ENCODE measurements around the gene IPO8.
"Not testable (repeated sequence)": the region's sequence is repeated elsewhere in the genome, so short reads cannot be mapped to it uniquely, and the experiment has no call there.

IPO8 gene

GRCh38 chr12:30691122-30691879, 4.4 kb downstream of the IPO8 start:
- peak; percentile 24 for DNase-seq (ENCODE audit: low spot score)

DNA sequence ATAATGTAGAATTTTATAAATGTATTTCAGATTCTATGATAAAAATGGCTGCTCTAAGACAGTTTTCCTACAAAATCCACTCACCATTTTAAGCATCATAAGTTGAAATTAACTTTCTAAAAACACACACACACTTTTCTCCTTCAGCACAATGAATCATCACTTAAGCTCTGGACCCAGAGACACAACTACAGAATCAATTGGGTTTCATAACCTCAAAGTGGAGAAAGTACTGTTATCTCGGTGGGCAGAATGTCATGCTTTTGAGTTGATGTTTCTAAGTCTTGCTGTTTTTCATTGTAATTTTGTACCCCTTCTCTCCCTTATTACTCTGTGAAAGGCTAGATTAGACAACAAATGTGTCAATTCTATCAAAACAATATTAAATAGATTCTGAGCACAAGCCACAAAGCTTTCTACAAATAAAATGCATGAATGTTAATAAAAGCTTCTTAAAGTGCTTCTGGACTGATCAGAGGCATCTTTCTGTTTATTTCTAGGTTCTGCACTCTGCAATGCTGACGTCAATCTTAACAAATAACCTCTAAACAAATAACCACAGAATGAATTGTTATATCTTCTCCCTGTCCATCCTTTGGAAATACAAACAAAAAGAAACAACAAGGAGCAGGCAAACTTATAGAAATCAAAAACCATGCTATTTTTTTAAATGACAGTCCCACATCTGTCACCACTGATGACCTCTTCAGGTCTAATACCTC, 8.2 kb downstream of the IPO8 start:
- DNase-seq (ENCODE audit: low spot score): no peak

DNA sequence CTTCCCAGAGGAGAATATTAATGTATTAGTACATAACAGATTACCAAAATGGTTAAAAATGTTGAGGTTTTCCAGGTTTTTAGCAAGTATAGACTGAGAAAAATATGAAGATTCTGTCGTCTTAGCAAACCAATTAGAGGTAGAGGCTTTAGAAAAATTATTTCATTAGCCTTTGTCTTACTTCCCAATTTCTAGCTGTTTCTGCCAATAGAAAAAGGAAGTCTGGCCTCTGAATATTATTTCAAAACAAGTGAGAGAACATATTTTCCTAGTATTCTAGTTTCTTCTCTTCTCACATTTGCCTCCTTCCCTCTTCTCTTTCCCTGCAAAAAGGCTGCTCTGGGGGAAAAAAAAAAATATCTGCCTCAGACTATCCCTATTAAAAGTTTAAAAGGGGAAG, 16.4 kb downstream of the IPO8 start:
- no peak for DNase-seq (ENCODE audit: low spot score)

GRCh38 chr12:30678221-30678620, 17.4 kb downstream of the IPO8 start:
- no peak for DNase-seq (ENCODE audit: low spot score)

GRCh38 chr12:30661210-30661609, 34.5 kb downstream of the IPO8 start:
- DNase-seq (ENCODE audit: low spot score): no peak

DNA sequence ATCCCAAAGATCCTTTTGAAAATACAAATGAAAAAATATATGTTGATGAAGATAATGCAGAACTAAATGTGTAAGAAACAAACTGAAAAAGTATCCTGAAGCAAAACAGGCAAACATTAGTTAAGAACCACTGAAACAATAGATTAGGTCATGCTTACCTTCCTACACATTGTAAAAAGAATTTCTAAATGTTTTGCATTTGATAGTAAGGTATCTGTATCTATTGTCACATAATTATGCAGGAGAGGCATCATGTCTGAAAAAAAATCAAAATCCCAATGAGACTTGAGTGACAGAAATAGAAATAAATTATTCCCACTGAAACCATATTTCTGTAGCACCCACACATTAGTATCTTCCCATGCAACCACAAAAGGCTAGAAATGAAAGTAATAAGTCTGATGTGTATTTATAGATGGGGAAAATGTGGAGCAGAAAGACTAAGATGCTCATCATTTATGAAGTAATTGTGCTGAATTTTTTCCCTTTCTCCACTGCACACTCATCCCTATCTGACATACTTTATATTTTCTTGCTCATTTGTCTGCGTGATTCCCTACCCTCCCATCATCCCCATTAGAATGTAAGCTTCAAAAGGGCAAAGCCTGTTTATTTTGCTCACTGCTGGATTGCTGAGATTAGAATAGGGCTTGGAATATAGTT, 43.5 kb downstream of the IPO8 start:
- DNase-seq (ENCODE audit: low spot score): no peak

DNA sequence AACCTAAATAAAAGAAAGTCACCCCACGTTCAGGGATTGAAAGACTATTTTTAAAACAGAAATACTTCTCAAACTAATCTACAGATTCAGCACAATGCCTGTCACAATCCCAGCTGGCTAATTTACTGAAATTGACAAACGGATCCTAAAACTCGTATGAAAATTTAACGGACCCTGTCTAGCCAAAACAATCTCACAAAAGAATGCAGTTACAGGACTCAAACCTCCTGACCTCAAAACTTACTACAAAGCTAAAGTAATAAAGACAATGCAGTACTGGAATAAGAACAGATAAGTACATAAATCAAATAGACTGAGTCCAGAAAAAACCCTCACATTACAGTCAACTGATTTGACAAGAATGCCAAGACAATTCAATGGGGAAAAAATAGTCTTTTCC, 48.8 kb downstream of the IPO8 start:
- DNase-seq (ENCODE audit: low spot score): no peak

DNA sequence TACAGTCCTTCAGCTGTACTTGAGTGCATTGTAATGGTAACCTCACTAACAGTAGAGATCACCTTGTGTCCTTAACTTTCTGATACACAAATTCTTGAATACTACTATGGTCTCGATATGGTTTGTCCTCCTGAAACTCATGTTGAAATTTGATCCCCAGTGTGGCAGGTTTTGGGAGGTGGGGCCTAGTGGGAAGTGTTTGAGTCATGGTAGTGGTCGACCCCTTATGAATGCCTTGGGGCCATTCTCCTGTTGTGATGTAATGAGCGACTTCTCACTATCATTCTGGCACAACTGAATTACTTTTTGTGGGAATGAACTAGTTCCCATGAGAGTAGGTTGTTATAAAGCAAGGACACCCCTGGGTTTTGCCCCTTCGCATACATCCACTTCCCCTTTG, 52.3 kb downstream of the IPO8 start:
- no peak for DNase-seq (ENCODE audit: low spot score)

GRCh38 chr12:30640392-30640791, 55.3 kb downstream of the IPO8 start:
- no peak for DNase-seq (ENCODE audit: low spot score)

GRCh38 chr12:30635385-30635784, 60.3 kb downstream of the IPO8 start:
- DNase-seq (ENCODE audit: low spot score): no peak

- no peak for DNase-seq (ENCODE audit: low spot score)
Observed at GRCh38 chr12:30631740-30632139, 63.9 kb downstream of the IPO8 start.

DNA sequence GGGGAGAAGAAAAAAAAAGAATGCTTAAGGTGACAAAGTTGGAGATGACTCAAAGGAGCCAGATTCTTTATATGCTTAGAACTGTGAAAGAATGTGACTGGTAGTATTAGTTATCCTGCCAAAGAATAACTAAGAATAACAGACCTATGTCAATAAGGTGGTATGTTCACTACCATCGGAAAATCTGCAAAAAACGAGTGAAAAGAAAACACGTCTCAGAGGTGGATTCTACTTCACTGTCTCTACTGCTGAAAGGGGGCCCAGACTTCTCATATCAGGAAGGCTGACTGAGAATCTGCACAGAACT, 64.7 kb downstream of the IPO8 start:
- no peak for DNase-seq (ENCODE audit: low spot score)

- DNase-seq (ENCODE audit: low spot score): no peak
Observed at GRCh38 chr12:30630076-30630978, 65.3 kb downstream of the IPO8 start.

GRCh38 chr12:30626847-30627246, 68.8 kb downstream of the IPO8 start:
- DNase-seq (ENCODE audit: low spot score): no peak

DNA sequence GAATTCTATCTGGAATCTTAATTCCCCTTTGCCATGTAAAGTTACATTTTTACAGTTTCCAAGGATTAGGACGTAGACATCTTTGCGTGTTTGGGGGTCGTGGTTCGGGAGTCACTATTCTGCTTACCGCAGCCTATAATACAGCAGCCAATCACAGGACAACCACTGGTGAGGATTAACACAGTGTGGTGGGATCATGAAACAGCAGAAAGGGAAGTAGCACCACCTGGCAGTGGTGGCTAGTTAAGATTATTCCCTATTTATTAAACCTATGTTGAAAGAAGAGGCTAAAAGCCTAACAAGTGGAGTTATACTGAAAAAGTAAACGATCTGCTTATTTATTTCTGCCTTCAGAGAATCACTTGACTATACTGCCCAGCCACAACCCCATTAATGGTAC, 71.7 kb downstream of the IPO8 start:
- no peak for DNase-seq (ENCODE audit: low spot score)

- DNase-seq (ENCODE audit: low spot score): no peak
Observed at GRCh38 chr12:30622509-30622908, 73.2 kb downstream of the IPO8 start.

DNA sequence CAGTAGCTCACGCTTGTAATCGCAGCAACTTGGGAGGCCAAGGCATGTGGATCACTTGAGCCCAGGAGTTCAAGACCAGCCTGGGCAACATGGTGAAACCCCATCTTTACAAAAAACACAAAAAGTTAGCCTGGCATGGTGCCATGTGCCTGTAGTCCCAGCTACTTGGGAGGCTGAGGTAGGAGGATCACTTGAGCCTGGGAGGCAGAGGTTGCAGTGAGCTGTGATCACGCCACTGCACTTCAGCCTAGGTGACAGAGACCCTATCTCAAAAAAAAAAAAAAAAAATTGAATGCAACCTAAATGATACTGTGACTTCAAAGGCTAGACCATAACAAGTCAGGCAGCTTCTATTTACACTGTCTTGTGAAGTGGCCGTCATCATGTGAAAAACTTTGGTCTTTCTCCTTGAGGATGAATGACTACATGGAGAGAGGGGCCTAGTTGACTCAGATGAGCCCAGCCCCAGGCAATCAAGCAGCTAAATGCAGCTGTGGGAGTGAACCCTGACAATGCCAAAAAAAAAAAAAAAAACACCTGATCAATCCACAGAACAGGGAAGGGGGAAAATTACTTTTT, 73.9 kb downstream of the IPO8 start:
- not testable (repeated sequence) for DNase-seq (ENCODE audit: low spot score)

- DNase-seq (ENCODE audit: low spot score): no peak
Observed at GRCh38 chr12:30617346-30618016, 78.2 kb downstream of the IPO8 start.

- DNase-seq (ENCODE audit: low spot score): no peak
Observed at GRCh38 chr12:30614031-30614430, 81.6 kb downstream of the IPO8 start.

DNA sequence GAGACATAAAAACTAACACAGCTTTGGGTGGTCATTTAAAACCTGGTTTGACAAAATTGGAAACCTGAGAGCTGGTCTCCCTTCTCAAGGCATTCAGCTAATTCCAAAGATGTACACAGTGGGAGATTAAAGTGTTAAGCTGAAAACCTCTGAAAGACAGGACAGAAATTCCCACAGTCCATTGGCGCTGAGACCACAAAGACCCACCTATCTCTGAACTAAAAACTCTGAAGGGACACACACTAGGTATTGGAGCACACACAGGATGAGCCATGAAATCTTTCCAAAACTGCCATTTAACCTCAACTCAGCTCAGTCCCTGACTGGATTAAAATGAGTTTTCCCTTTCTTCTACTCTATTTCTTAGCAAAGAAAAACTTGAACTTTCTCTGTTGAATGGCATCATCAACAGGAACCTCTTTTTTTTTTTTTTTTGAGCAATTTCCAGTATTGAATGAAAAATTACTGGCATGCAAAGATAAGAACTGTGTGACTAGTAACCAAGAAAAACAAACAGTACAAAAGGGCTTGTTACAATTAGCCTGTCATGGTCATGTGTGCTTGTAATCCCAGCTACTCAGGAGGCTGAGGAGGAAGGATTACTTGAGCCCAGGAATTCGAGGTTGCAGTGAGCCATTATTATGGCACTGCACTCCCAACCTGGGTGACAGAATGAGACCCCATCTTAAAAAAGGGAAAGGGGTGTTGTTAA, 82.4 kb downstream of the IPO8 start:
- DNase-seq (ENCODE audit: low spot score): no peak

Data from SK-N-DZ (cell line).